Bronchial epithelial cell (primary cell): ENCODE measurements around the gene ZNF710. TPM values are rescaled to one million over a fixed set of nuclear protein-coding genes. Genes with fewer than 3 reads are reported as not detected.
A peak's percentile ranks its signal among the peaks of the same experiment; 100 is the strongest.

ENCODE experiments used
- DNase-seq: peaks from one replicate; pipeline ENCODE4 v3.0.0-alpha.2; 2010; ENCODE audit warnings: low read depth
- FAIRE-seq: peaks from 2 replicates; lab custom pipeline; 2011; peaks lifted over from hg19 to GRCh38; lab: Jason Lieb, UNC
- H3K27me3 ChIP-seq: 2 replicates; pipeline ENCODE4 v1.5.1; 2011; ENCODE audit warnings: low read length; ENCODE audit not compliant: control insufficient read depth, insufficient read depth
- H3K36me3 ChIP-seq: 2 replicates; pipeline ENCODE4 v1.5.1; 2011; ENCODE audit warnings: low read length; ENCODE audit not compliant: control insufficient read depth, insufficient read depth
- H3K4me3 ChIP-seq: 2 replicates; pipeline ENCODE4 v1.5.1; 2011; ENCODE audit warnings: mild to moderate bottlenecking, low read depth, low read length, control low read depth
- CTCF ChIP-seq: IDR thresholded peaks from 2 replicates; pipeline ENCODE4 v1.5.1; 2011; ENCODE audit warnings: mild to moderate bottlenecking, moderate library complexity, low read length, control low read depth, inconsistent platforms; ENCODE audit not compliant: insufficient read depth, severe bottlenecking
- total RNA-seq: library from RNA; depleted of rRNA; stranded (reverse); fragments of >200 nt; gene quantifications from 2 replicates; pipeline ENCODE4 v1.2.1, GENCODE V29; 2014

The ZNF710 gene
- total RNA-seq, 1 donor from 2014 or later: 7.6 TPM

- no peak for DNase-seq
- Histone ChIP-seq H3K36me3 (no peaks in the 10 kb centered on the region), H3K27me3 (no peaks in the 10 kb centered on the region), H3K4me3 (no peak overlapping the region)
- no peak for TF ChIP-seq CTCF
- FAIRE-seq: no peak
These were observed 99.0 kb downstream of the ZNF710 start for GRCh38 chr15:90099868-90100831.

DNA sequence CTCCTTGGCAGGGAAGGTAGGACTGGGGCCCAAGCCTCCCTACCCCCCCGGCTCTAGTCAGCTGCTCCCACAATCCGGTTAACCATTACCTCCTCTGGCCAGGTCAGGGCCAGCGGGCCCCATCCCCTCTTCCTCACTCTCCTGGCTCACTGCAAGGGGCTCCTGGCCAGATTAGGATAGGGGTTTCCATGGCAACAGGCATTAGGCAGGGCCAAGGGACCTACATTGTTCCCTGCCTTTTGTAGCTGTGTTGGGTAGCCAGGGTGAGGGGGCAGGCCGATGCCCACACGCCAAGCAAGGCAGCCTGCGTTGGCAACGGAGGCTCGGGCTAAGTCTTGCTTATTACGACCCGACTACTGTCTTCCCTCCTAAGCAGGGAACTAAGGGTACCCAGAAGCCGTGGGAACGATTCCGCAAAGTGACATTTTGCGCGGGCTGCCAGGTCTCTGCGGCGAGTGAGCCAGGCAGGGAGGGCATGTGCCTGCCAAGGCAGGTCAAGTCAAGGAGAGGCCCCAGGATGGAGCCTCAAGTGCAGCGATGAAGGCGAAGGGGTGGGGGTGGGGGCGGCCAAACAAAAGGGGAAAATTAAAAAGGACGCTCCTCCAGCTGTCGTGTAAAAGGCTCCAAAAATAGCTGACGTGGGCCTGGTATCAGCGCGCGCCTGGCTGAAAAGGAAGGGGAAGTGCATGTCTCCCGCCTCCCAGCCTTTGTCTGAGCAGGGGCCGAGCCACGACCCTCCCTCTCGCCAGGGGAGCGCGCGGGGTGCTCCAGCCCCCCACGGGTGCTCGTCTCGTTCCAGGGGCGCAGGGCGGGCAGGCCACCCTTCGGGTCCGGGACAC is 100.2 kb downstream of the ZNF710 start:
- DNase-seq (no peak), FAIRE-seq (no peak)
- Histone ChIP-seq H3K4me3 (peak overlapping the region; percentile 58), H3K27me3 (no peaks in the 10 kb centered on the region), H3K36me3 (no peaks in the 10 kb centered on the region)
- no peak for TF ChIP-seq CTCF

DNA sequence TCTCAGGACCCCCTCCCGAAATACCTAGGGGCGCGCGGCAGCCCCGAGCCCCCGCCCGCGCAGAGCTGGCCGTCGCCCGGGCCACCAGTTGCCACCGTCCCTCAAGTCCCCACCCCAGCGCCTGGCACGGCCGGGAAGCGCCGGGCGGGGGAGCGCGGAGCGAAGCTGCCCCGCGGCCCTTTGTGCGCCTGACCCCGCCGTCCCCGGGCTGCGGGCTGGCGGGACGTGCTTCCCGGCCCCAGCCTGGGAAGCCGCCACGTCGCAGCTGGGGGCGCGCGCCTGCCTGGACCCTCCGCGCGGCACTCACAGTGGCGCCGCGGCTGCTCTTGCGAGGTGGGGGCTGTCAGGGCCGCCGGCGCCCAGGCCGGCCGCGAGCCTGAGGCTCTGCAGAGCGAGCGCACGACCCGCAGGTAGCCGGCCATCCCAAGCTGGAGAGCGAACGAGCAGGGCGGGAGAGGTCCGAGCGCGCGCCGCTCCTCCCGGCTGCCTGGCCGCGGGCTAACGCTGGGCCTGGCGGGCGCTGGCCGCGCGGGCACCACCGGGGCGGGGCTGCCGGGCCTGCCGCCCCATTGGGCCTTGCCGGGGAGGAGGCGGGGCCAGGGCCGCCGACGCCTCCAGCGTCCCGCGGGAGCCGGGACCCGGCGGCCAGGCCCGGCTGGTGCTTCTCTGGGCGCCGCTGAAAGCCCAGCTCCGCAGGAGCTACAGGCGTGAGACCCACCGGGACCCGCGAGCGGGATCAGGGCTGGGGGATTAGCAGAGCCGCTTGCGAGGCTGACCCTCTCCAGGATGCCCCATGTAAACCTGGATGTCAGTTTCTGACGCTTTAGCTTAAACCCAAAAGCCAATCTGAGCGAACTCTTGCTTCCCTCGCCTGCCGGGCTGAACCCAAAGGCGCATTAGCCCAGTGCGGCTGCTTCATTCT is 101.1 kb downstream of the ZNF710 start, which contains the start of gene IDH2:
Gene IDH2 (minus strand): TSS at position 500 of the 922 bp plus-strand sequence. CDS start 78 bp downstream, at position 422.
- peak within 1 kb of the TSS; percentile 58 for H3K4me3 ChIP-seq
- H3K36me3 ChIP-seq: no peaks in the 10 kb centered on the region
- DNase-seq (peak; percentile 59), FAIRE-seq (no peak)
- no peak for TF ChIP-seq CTCF
- H3K27me3 ChIP-seq: no peaks in the 10 kb centered on the region

- H3K27me3 ChIP-seq: no peaks in the 10 kb centered on the region
- no peak overlapping the region for H3K4me3 ChIP-seq
- FAIRE-seq (no peak), DNase-seq (no peak)
- no peaks in the 10 kb centered on the region for H3K36me3 ChIP-seq
- TF ChIP-seq CTCF: no peak
These were observed 102.7 kb downstream of the ZNF710 start for GRCh38 chr15:90103701-90104329.

DNA sequence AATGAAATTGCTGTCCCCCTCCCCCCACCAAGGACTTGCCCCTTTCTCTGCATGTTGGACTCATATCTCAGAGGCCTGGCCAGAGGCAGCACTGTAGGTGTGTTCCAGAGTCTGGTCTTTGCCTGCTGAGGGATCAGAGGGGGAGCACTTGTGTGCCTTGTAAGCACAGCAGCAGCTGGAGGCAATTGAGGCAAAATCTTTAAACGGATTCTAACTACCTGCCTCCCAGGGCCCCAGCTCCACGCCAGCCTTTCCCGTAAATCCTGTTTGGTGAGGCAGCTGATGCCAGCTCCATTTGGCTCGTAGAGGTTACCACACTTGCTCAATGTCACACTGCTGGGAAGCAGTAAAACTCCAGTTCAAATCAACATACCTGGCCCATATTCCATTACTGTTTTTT is 103.4 kb downstream of the ZNF710 start:
- Histone ChIP-seq H3K36me3 (no peaks in the 10 kb centered on the region), H3K4me3 (no peak overlapping the region), H3K27me3 (no peaks in the 10 kb centered on the region)
- no peak for TF ChIP-seq CTCF
- FAIRE-seq (no peak), DNase-seq (peak; percentile 52)
